Muscle layer of colon (tissue), 2 donors: ENCODE measurements around the gene RCOR3.
"Not testable (repeated sequence)": the region's sequence is repeated elsewhere in the genome, so short reads cannot be mapped to it uniquely, and the experiment has no call there.

Experiments used
- H3K27ac ChIP-seq: one replicate; pipeline ENCODE4 v1.7.0; 2013; ENCODE audit warnings: low read depth, mild to moderate bottlenecking, low read length, moderate library complexity
- H3K27me3 ChIP-seq, 2 donors: one replicate each; pipeline ENCODE4 v1.7.0; 2013; ENCODE audit warnings: low read length in 2 of 2, mild to moderate bottlenecking in 2 of 2; ENCODE audit not compliant: insufficient read depth in 2 of 2, control insufficient read depth in 1 of 2
- H3K36me3 ChIP-seq: one replicate; pipeline ENCODE4 v1.7.0; 2013; ENCODE audit warnings: mild to moderate bottlenecking, low read length; ENCODE audit not compliant: insufficient read depth
- H3K4me1 ChIP-seq: one replicate; pipeline ENCODE4 v1.7.0; 2013; ENCODE audit warnings: mild to moderate bottlenecking, low read length; ENCODE audit not compliant: insufficient read depth
- H3K4me3 ChIP-seq, 2 donors: one replicate each; pipeline ENCODE4 v1.7.0; 2013; ENCODE audit warnings: low read length in 2 of 2, low read depth in 1 of 2, mild to moderate bottlenecking in 1 of 2, moderate library complexity in 1 of 2
- H3K9ac ChIP-seq: one replicate; pipeline ENCODE4 v1.7.0; 2013; ENCODE audit warnings: low read length
- H3K9me3 ChIP-seq: one replicate; pipeline ENCODE4 v1.7.0; 2013; ENCODE audit warnings: mild to moderate bottlenecking, low read length
- donor health status: abdominal sarcoma.
- donor health status: Adenocarcinoma of cecum.

Gene RCOR3

GRCh38 chr1:211237579-211237978 is 21.6 kb upstream of the RCOR3 start:
- Histone ChIP-seq H3K9me3 (no peaks in the 10 kb centered on the region), H3K27ac (no peak overlapping the region), H3K27me3 (no peaks in the 10 kb centered on the region), H3K36me3 (no peaks in the 10 kb centered on the region), H3K4me3 (no peak overlapping the region), H3K4me1 (no peaks in the 10 kb centered on the region), H3K9ac (no peak overlapping the region)

GRCh38 chr1:211240567-211240966 is 18.6 kb upstream of the RCOR3 start:
- not testable (repeated sequence) for H3K36me3 ChIP-seq, H3K27ac ChIP-seq, H3K9ac ChIP-seq, H3K9me3 ChIP-seq, H3K27me3 ChIP-seq, H3K4me1 ChIP-seq, H3K4me3 ChIP-seq

GRCh38 chr1:211241071-211241470 is 18.1 kb upstream of the RCOR3 start:
- H3K9ac ChIP-seq: no peak overlapping the region
- H3K27ac ChIP-seq: no peak overlapping the region
- H3K4me3 ChIP-seq: no peak overlapping the region
- H3K27me3 ChIP-seq: no peaks in the 10 kb centered on the region
- H3K36me3 ChIP-seq: no peaks in the 10 kb centered on the region
- no peaks in the 10 kb centered on the region for H3K4me1 ChIP-seq
- no peaks in the 10 kb centered on the region for H3K9me3 ChIP-seq

GRCh38 chr1:211243639-211244038 is 15.5 kb upstream of the RCOR3 start:
- H3K4me3 ChIP-seq, H3K27ac ChIP-seq, H3K4me1 ChIP-seq, H3K27me3 ChIP-seq, H3K36me3 ChIP-seq, H3K9me3 ChIP-seq, H3K9ac ChIP-seq: not testable (repeated sequence)

- not testable (repeated sequence) for H3K4me1 ChIP-seq, H3K4me3 ChIP-seq, H3K27ac ChIP-seq, H3K36me3 ChIP-seq, H3K9me3 ChIP-seq, H3K9ac ChIP-seq, H3K27me3 ChIP-seq
These were observed 12.6 kb upstream of the RCOR3 start for GRCh38 chr1:211246583-211246982.

- Histone ChIP-seq H3K4me1 (no peaks in the 10 kb centered on the region), H3K9ac (no peak overlapping the region), H3K27me3 (no peaks in the 10 kb centered on the region), H3K36me3 (no peaks in the 10 kb centered on the region), H3K27ac (no peak overlapping the region), H3K9me3 (no peaks in the 10 kb centered on the region), H3K4me3 (no peak overlapping the region)
These were observed 11.2 kb upstream of the RCOR3 start for GRCh38 chr1:211247921-211248320.

- not testable (repeated sequence) for H3K9ac ChIP-seq, H3K27me3 ChIP-seq, H3K9me3 ChIP-seq, H3K4me1 ChIP-seq, H3K4me3 ChIP-seq, H3K36me3 ChIP-seq, H3K27ac ChIP-seq
These were observed 9.6 kb upstream of the RCOR3 start for GRCh38 chr1:211249611-211250010.

- Histone ChIP-seq H3K27me3 (no peaks in the 10 kb centered on the region), H3K36me3 (no peaks in the 10 kb centered on the region), H3K9ac (peak overlapping the region; percentile 83), H3K4me3 (peak overlapping the region; percentile 69 to 87), H3K9me3 (no peaks in the 10 kb centered on the region), H3K4me1 (peaks cover 17% of the 10 kb centered on the region), H3K27ac (peak overlapping the region; percentile 99)
These were observed 1.3 kb upstream of the RCOR3 start for GRCh38 chr1:211257826-211258225.

GRCh38 chr1:211258310-211258755 is 833 bp upstream of the RCOR3 start:
- Histone ChIP-seq H3K9ac (peak overlapping the region; percentile 83), H3K36me3 (no peaks in the 10 kb centered on the region)

GRCh38 chr1:211259638-211260126 is 516 bp downstream of the RCOR3 start:
- H3K27ac ChIP-seq: peak overlapping the region; percentile 98
- H3K36me3 ChIP-seq: no peaks in the 10 kb centered on the region
- no peaks in the 10 kb centered on the region for H3K9me3 ChIP-seq
- H3K9ac ChIP-seq: peak overlapping the region; percentile 86
- H3K4me3 ChIP-seq: peak overlapping the region; percentile 80 to 85
- no peaks in the 10 kb centered on the region for H3K27me3 ChIP-seq
- peaks cover 17% of the 10 kb centered on the region for H3K4me1 ChIP-seq

More at GRCh38 chr1:211258310-211258755, 833 bp upstream of the RCOR3 start:
- no peaks in the 10 kb centered on the region for H3K9me3 ChIP-seq
- H3K27ac ChIP-seq: peak overlapping the region; percentile 99
- peaks cover 17% of the 10 kb centered on the region for H3K4me1 ChIP-seq
- H3K27me3 ChIP-seq: no peaks in the 10 kb centered on the region
- H3K4me3 ChIP-seq: peak overlapping the region; percentile 69 to 87

- Histone ChIP-seq H3K9ac (peak overlapping the region; percentile 86), H3K4me3 (peak overlapping the region; percentile 80 to 85), H3K36me3 (no peaks in the 10 kb centered on the region), H3K9me3 (no peaks in the 10 kb centered on the region), H3K27me3 (no peaks in the 10 kb centered on the region), H3K4me1 (peaks cover 17% of the 10 kb centered on the region), H3K27ac (peak overlapping the region; percentile 98)
These were observed 1.3 kb downstream of the RCOR3 start for GRCh38 chr1:211260141-211261107.
